H1 (cell line): ENCODE results near the gene AFTPH. TPM values are rescaled to one million over a fixed set of nuclear protein-coding genes. Genes with fewer than 3 reads are reported as not detected.

Experiments used
- CTCF ChIA-PET: fragments of 300-600 bp; sonication (Branson Sonifier 250); formaldehyde crosslinking; loops from one replicate; lab custom pipeline; 2021; ENCODE audit not compliant: partially characterized antibody; lab: Charles Lee
- POLR2A ChIA-PET: fragments of 300-600 bp; sonication (Branson Sonifier 250); formaldehyde crosslinking; loops from one replicate; lab custom pipeline; 2021; ENCODE audit warnings: inconsistent platforms; ENCODE audit not compliant: partially characterized antibody; lab: Charles Lee
- DNase-seq, 2 experiments: peaks; one replicate each; pipeline versions ENCODE4 v3.0.0 to v3.0.0-alpha.2; 2010 to 2022; ENCODE audit warnings: low spot score in 2 of 2, low read depth in 1 of 2, mixed read lengths in 1 of 2
- FAIRE-seq: peaks from 2 replicates; lab custom pipeline; 2011; peaks lifted over from hg19 to GRCh38; lab: Jason Lieb, UNC
- H2AFZ ChIP-seq: 2 replicates; pipeline ENCODE4 v1.8.1; 2012; ENCODE audit warnings: low read length, inconsistent platforms
- H2AK5ac ChIP-seq: 2 replicates; pipeline ENCODE4 v1.6.1; 2013; ENCODE audit warnings: low read depth, low read length
- H2BK120ac ChIP-seq: replicated peaks from 2 replicates; pipeline ENCODE3; 2013; ENCODE audit warnings: low read depth, low read length, inconsistent platforms
- H2BK12ac ChIP-seq: 2 replicates; pipeline ENCODE4 v1.6.1; 2013; ENCODE audit warnings: low read depth, low read length
- H2BK15ac ChIP-seq: 2 replicates; pipeline ENCODE4 v1.6.1; 2013; ENCODE audit warnings: low read length
- H2BK20ac ChIP-seq: 2 replicates; pipeline ENCODE4 v1.6.1; 2013; ENCODE audit warnings: low read length
- H2BK5ac ChIP-seq: 2 replicates; pipeline ENCODE4 v1.6.1; 2013; ENCODE audit warnings: low read depth, low read length
- H3K14ac ChIP-seq: 2 replicates; pipeline ENCODE4 v1.6.1; 2013; ENCODE audit warnings: inconsistent platforms; ENCODE audit not compliant: insufficient read length
- H3K18ac ChIP-seq: 2 replicates; pipeline ENCODE4 v1.6.1; 2013; ENCODE audit warnings: low read length; ENCODE audit errors: extremely low read depth
- H3K23ac ChIP-seq: 2 replicates; pipeline ENCODE4 v1.6.1; 2013; ENCODE audit warnings: inconsistent platforms; ENCODE audit not compliant: insufficient read length
- H3K23me2 ChIP-seq: 2 replicates; pipeline ENCODE4 v1.6.1; 2013; ENCODE audit warnings: low read depth, low read length
- H3K27ac ChIP-seq: 2 replicates; pipeline ENCODE4 v1.6.1; 2011; ENCODE audit warnings: low read depth, low read length, inconsistent platforms
- H3K27me3 ChIP-seq, 4 experiments: replicated peaks in 1 of 4; 1 replicate in 1 of 4; 2 replicates in 3 of 4; pipeline versions ENCODE4 v1.6.1 to v1.8.1; 2011 to 2013; ENCODE audit warnings: low read length in 3 of 4, mild to moderate bottlenecking in 3 of 4, inconsistent platforms in 2 of 4, mixed read lengths in 2 of 4, moderate library complexity in 1 of 4; ENCODE audit not compliant: control insufficient read depth in 3 of 4, insufficient read depth in 3 of 4; ENCODE audit errors: extremely low read depth in 1 of 4
- H3K36me3 ChIP-seq, 4 experiments: 2 replicates each; pipeline versions ENCODE4 v1.6.1 to v1.8.1; 2011 to 2013; ENCODE audit warnings: mild to moderate bottlenecking in 4 of 4, low read length in 3 of 4, moderate library complexity in 2 of 4, control low read depth in 1 of 4, inconsistent platforms in 1 of 4; ENCODE audit not compliant: insufficient read depth in 4 of 4, control insufficient read depth in 2 of 4
- H3K4ac ChIP-seq: replicated peaks from 2 replicates; pipeline ENCODE3; 2013; ENCODE audit warnings: low read length, low read depth, mixed read lengths, inconsistent platforms; ENCODE audit not compliant: insufficient read length
- H3K4me1 ChIP-seq, 4 experiments: replicated peaks in 1 of 4; 1 replicate in 1 of 4; 2 replicates in 3 of 4; pipeline versions ENCODE4 v1.6.1 to v1.8.1; 2011 to 2013; ENCODE audit warnings: low read length in 3 of 4, inconsistent platforms in 2 of 4, mixed read lengths in 1 of 4; ENCODE audit not compliant: insufficient read depth in 4 of 4, control insufficient read depth in 3 of 4
- H3K4me2 ChIP-seq, 2 experiments: 2 replicates each; pipeline versions ENCODE4 v1.6.1 to v1.8.1; 2011 to 2013; ENCODE audit warnings: low read depth in 2 of 2, low read length in 2 of 2, control low read depth in 1 of 2, inconsistent platforms in 1 of 2, mild to moderate bottlenecking in 1 of 2; ENCODE audit not compliant: insufficient read depth in 1 of 2
- H3K4me3 ChIP-seq, 4 experiments: fragments of 200-600, 300-600 bp in 1 of 4; sonication (generic), shearing (Covaris generic), sonication (Bioruptor Twin) in 1 of 4; 2 replicates each; pipeline versions ENCODE4 v1.5.1 to v1.8.1; 2011 to 2016; ENCODE audit warnings: low read length in 4 of 4, low read depth in 3 of 4, control low read depth in 2 of 4, inconsistent platforms in 2 of 4, mild to moderate bottlenecking in 2 of 4, mixed read lengths in 1 of 4, moderate library complexity in 1 of 4; ENCODE audit not compliant: insufficient read depth in 2 of 4; ENCODE audit errors: extremely low read depth in 1 of 4
- H3K56ac ChIP-seq: replicated peaks from 2 replicates; pipeline ENCODE3; 2013; ENCODE audit warnings: low read depth, mild to moderate bottlenecking, mixed read lengths, low read length, inconsistent platforms; ENCODE audit not compliant: insufficient read length
- H3K79me1 ChIP-seq: 2 replicates; pipeline ENCODE4 v1.6.1; 2013; ENCODE audit warnings: low read depth, low read length, control low read depth
- H3K79me2 ChIP-seq, 2 experiments: 2 replicates each; pipeline versions ENCODE4 v1.6.1 to v1.8.1; 2012 to 2013; ENCODE audit warnings: low read length in 2 of 2, mild to moderate bottlenecking in 2 of 2, inconsistent platforms in 1 of 2; ENCODE audit not compliant: insufficient read depth in 2 of 2, control insufficient read depth in 1 of 2
- H3K9ac ChIP-seq, 4 experiments: replicated peaks in 1 of 4; 1 replicate in 1 of 4; 2 replicates in 3 of 4; pipeline versions ENCODE4 v1.6.1 to v1.8.1; 2011 to 2013; ENCODE audit warnings: low read depth in 3 of 4, low read length in 3 of 4, control low read depth in 2 of 4, mild to moderate bottlenecking in 2 of 4, moderate library complexity in 2 of 4, inconsistent platforms in 1 of 4; ENCODE audit errors: extremely low read depth in 1 of 4
- H3K9me3 ChIP-seq, 2 experiments: 2 replicates each; pipeline versions ENCODE4 v1.6.1 to v1.8.1; 2012 to 2013; ENCODE audit warnings: mild to moderate bottlenecking in 2 of 2, moderate library complexity in 2 of 2, control low read depth in 1 of 2, inconsistent platforms in 1 of 2, low read depth in 1 of 2, low read length in 1 of 2, mixed read lengths in 1 of 2; ENCODE audit not compliant: insufficient read depth in 2 of 2
- H4K20me1 ChIP-seq, 2 experiments: replicated peaks in 1 of 2; 2 replicates each; pipeline versions ENCODE3 to v1.8.1; 2011 to 2013; ENCODE audit warnings: inconsistent platforms in 2 of 2, low read length in 2 of 2, mild to moderate bottlenecking in 1 of 2; ENCODE audit not compliant: insufficient read depth in 2 of 2, control insufficient read depth in 1 of 2
- H4K5ac ChIP-seq: 2 replicates; pipeline ENCODE4 v1.6.1; 2013; ENCODE audit warnings: low read length, low read depth, mixed read lengths, inconsistent platforms; ENCODE audit not compliant: insufficient read length
- H4K8ac ChIP-seq: 2 replicates; pipeline ENCODE4 v1.8.0; 2013; ENCODE audit warnings: mild to moderate bottlenecking, moderate library complexity, low read length, inconsistent platforms; ENCODE audit not compliant: insufficient read depth; ENCODE audit errors: extremely low read depth
- H4K91ac ChIP-seq: replicated peaks from 2 replicates; pipeline ENCODE3; 2013; ENCODE audit warnings: low read length, mixed read lengths, inconsistent platforms; ENCODE audit not compliant: insufficient read length
- ASH2L ChIP-seq: fragments of 200-600, 300-600 bp; sonication (generic); IDR thresholded peaks from one replicate; pipeline ENCODE4 v1.7.1; 2017; ENCODE audit warnings: low read length
- KDM1A ChIP-seq: fragments of 200-600, 300-600 bp; sonication (generic); IDR thresholded peaks from 2 replicates; pipeline ENCODE4 v1.7.1; 2016; ENCODE audit warnings: mild to moderate bottlenecking, low read length, borderline replicate concordance
- POLR2A ChIP-seq, 2 experiments: IDR thresholded peaks; 1 replicate in 1 of 2; 2 replicates in 1 of 2; pipeline ENCODE4 v1.6.1; 2011; ENCODE audit warnings: low read depth in 2 of 2, low read length in 2 of 2, mild to moderate bottlenecking in 2 of 2; ENCODE audit errors: control extremely low read depth in 1 of 2
- RBBP5 ChIP-seq: IDR thresholded peaks from 2 replicates; pipeline ENCODE4 v1.7.1; 2012; ENCODE audit warnings: low read depth, mild to moderate bottlenecking, inconsistent platforms, low read length, moderate library complexity, borderline replicate concordance
- SIX5 ChIP-seq: IDR thresholded peaks from 2 replicates; pipeline ENCODE4 v1.6.1; 2011; ENCODE audit warnings: mild to moderate bottlenecking, low read depth, low read length
- WGBS, 2 experiments: shearing (Covaris generic) in 1 of 2; methylation state at CpG; one replicate each; pipeline versions ENCODE4 v1.1.6 to v1.1.7; 2013 to 2015; ENCODE audit warnings: low lambda C conversion rate in 2 of 2, mixed read lengths in 2 of 2, inconsistent platforms in 1 of 2, low coverage in 1 of 2, missing lambda C conversion rate in 1 of 2; ENCODE audit not compliant: insufficient replicate concordance in 2 of 2, insufficient coverage in 1 of 2, insufficient read length in 1 of 2; ENCODE audit errors: extremely low coverage in 1 of 2, missing lambda C conversion rate in 1 of 2; 5-methylcytosine and 5-hydroxymethylcytosine counted together
- polyA plus RNA-seq, 7 experiments: library from polyadenylated mRNA; depleted of rRNA in 3 of 7; stranded (reverse) in 5 of 7; unstranded in 2 of 7; fragments of >200 nt in 5 of 7; fragments of 200-250 nt in 2 of 7; gene quantifications; 1 replicate in 5 of 7; 2 replicates in 1 of 7; 4 replicates in 1 of 7; pipeline versions ENCODE4 v1.2.1 to v1.2.3, GENCODE V29; 2011 to 2013; ENCODE audit warnings: missing spikeins in 2 of 7, mixed read lengths in 2 of 7
- total RNA-seq: library from RNA; stranded (reverse); fragmentation: NEBNext Ultra II Directional; extraction: Animal tissue kit (Norgen Biotek cat#: 25700); gene quantifications from 2 replicates; pipeline ENCODE4 v1.2.1, GENCODE V29; 2021
- TF ChIP-seq, protein P1 (sequence below): IDR thresholded peaks from 2 replicates; pipeline ENCODE4 v1.6.1; 2012; ENCODE audit warnings: inconsistent platforms

The AFTPH gene
- total and polyA plus RNA-seq, 2 of the 8 experiments (the other 6 are each of a cell fraction or from before 2014, with no cell fraction given) = 7.3 to 15.0 TPM

- no peak overlapping the region for H2BK15ac ChIP-seq
- FAIRE-seq (no peak), DNase-seq (no peak)
- no peak overlapping the region for H4K5ac ChIP-seq
- TF ChIP-seq, protein P1, sequence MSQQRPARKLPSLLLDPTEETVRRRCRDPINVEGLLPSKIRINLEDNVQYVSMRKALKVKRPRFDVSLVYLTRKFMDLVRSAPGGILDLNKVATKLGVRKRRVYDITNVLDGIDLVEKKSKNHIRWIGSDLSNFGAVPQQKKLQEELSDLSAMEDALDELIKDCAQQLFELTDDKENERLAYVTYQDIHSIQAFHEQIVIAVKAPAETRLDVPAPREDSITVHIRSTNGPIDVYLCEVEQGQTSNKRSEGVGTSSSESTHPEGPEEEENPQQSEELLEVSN = no peak
- TF ChIP-seq ASH2L (no peak), KDM1A (no peak), SIX5 (no peak), POLR2A (IDR thresholded peaks at IDR 0.05; ENCODE audit: control extremely low read depth in 1 of 2, low read depth in 2 of 2, low read length in 2 of 2) (no peak), RBBP5 (no peak)
- H4K91ac ChIP-seq = no peak overlapping the region
- no peak overlapping the region for H3K4me2 ChIP-seq
- no peak overlapping the region for H3K56ac ChIP-seq
- H3K27ac ChIP-seq = no peak overlapping the region
- no peak overlapping the region for H3K4ac ChIP-seq
- ChIA-PET POLR2A (interaction anchor here (1.0 kb wide), 1 partner anchor 28 kb away, joined by 3 read pairs; no protein-coding TSS in a partner anchor), CTCF (interaction anchor here (0.9 kb wide), 1 partner anchor 45 kb away, joined by 3 read pairs; no protein-coding TSS in a partner anchor)
- no peak overlapping the region for H3K14ac ChIP-seq
- peaks cover 4% of the 10 kb centered on the region; the same call in 1 of the 2 replicates for H3K79me1 ChIP-seq
- WGBS, 2 experiments = 79% methylated on average over 3 of the region's 3 CpGs; no CpG with 5 or more reads in 1 of the 2 experiments
- no peaks in the 10 kb centered on the region for H3K36me3 ChIP-seq
- peaks cover 16% of the 10 kb centered on the region for H3K23me2 ChIP-seq
- H4K20me1 ChIP-seq = peaks cover 0 to 1% of the 10 kb centered on the region in 2 experiments
- no peaks in the 10 kb centered on the region for H3K27me3 ChIP-seq
- H3K23ac ChIP-seq = no peak overlapping the region
- H2AK5ac ChIP-seq = no peak overlapping the region
- H3K4me3 ChIP-seq = peak overlapping the region in 1 of 4 experiments; percentile 81; a peak in 2 of 8 replicates
- no peak overlapping the region for H2BK5ac ChIP-seq
- no peak overlapping the region for H2BK12ac ChIP-seq
- H3K9ac ChIP-seq = no peak overlapping the region
- H3K79me2 ChIP-seq = peaks cover 0 to 59% of the 10 kb centered on the region in 2 experiments; a peak in 2 of 4 replicates
- no peak overlapping the region for H3K18ac ChIP-seq
- H2BK120ac ChIP-seq = no peak overlapping the region
- H2BK20ac ChIP-seq = no peak overlapping the region
- H4K8ac ChIP-seq = no peak overlapping the region
- H3K4me1 ChIP-seq = peaks cover 0 to 4% (median 0%) of the 10 kb centered on the region in 4 experiments; a peak in 1 of 7 replicates
- H3K9me3 ChIP-seq = no peaks in the 10 kb centered on the region
- H2AFZ ChIP-seq = no peak overlapping the region
These were observed 1.9 kb downstream of the AFTPH start for GRCh38 chr2:64526034-64526433.
